Uterus (tissue), 4 donors: ENCODE results near the gene MTRF1L. TPM values are rescaled to one million over a fixed set of nuclear protein-coding genes. Genes with fewer than 3 reads are reported as not detected.
"Not testable (repeated sequence)": the region's sequence is repeated elsewhere in the genome, so short reads cannot be mapped to it uniquely, and the experiment has no call there.

Experiments
- DNase-seq, 2 donors: peaks; one replicate each; pipeline ENCODE4 v3.0.0-alpha.2; 2019 to 2020
- H3K27ac ChIP-seq, 2 donors: fragments of 200-600 bp; sonication (generic); 1 replicate in 1 of 2; 2 replicates in 1 of 2; pipeline ENCODE4 v1.5.1; 2016 to 2018
- H3K27me3 ChIP-seq, 2 donors: fragments of 200-600 bp; sonication (generic); one replicate each; pipeline ENCODE4 v1.5.1; 2018 to 2019; ENCODE audit warnings: control low read depth in 1 of 2
- H3K36me3 ChIP-seq, 2 donors: fragments of 200-600 bp; sonication (generic); one replicate each; pipeline ENCODE4 v1.5.1; 2019; ENCODE audit warnings: control low read depth in 1 of 2
- H3K4me1 ChIP-seq, 2 donors: fragments of 200-600 bp; sonication (generic); one replicate each; pipeline ENCODE4 v1.5.1; 2018 to 2019; ENCODE audit warnings: control low read depth in 1 of 2
- H3K4me3 ChIP-seq, 2 donors: fragments of 200-600 bp; sonication (generic); 1 replicate in 1 of 2; 2 replicates in 1 of 2; pipeline ENCODE4 v1.5.1; 2018 to 2019; ENCODE audit warnings: mild to moderate bottlenecking in 1 of 2
- H3K9me3 ChIP-seq, 2 donors: fragments of 200-600 bp; sonication (generic); one replicate each; pipeline ENCODE4 v1.5.1; 2019; ENCODE audit warnings: control low read depth in 1 of 2
- CTCF ChIP-seq, 4 experiments: fragments of 200-600 bp in 2 of 4; fragments of 450-650 bp in 2 of 4; sonication (generic) in 2 of 4; IDR thresholded peaks; one replicate each; pipeline ENCODE4 v1.5.1; 2016 to 2019; ENCODE audit warnings: antibody characterized with exemption in 4 of 4, mild to moderate bottlenecking in 2 of 4, moderate library complexity in 1 of 4
- POLR2A ChIP-seq, 2 donors: fragments of 450-650 bp; IDR thresholded peaks; one replicate each; pipeline ENCODE4 v1.6.1; 2016; ENCODE audit warnings: antibody characterized with exemption in 2 of 2, mild to moderate bottlenecking in 1 of 2, moderate library complexity in 1 of 2
- intact Hi-C: fragments of 100-400 bp; cut with DNase I; formaldehyde crosslinking; loops from one replicate; pipeline ENCODE4 v1.15.1; 2023; ENCODE audit warnings: low total_unique reads
- total RNA-seq, 4 donors: library from RNA; depleted of rRNA in 3 of 4; stranded (reverse); fragments of >200 nt in 3 of 4; gene quantifications; one replicate each; pipeline versions ENCODE4 v1.1.0 to v1.2.4, GENCODE V29; 2014 to 2023
- donor health status: DM: yes; HTN: yes; CAD: no.

The MTRF1L gene
- total RNA-seq, 4 donors from 2014 or later: 9.5 to 26.4 (median 15.7) TPM

GRCh38 chr6:152975204-152975915, 27.1 kb downstream of the MTRF1L start:
- Histone ChIP-seq H3K36me3 (no peaks in the 10 kb centered on the region), H3K9me3 (no peaks in the 10 kb centered on the region), H3K4me1 (no peaks in the 10 kb centered on the region), H3K4me3 (no peak overlapping the region), H3K27ac (no peak overlapping the region), H3K27me3 (no peaks in the 10 kb centered on the region)
- TF ChIP-seq POLR2A (IDR thresholded peaks at IDR 0.05): no peak
- TF ChIP-seq CTCF (IDR thresholded peaks at IDR 0.05): no peak
- no peak for DNase-seq
- intact Hi-C loops: no loop called here

- Histone ChIP-seq H3K4me3 (no peak overlapping the region), H3K36me3 (no peaks in the 10 kb centered on the region), H3K9me3 (no peaks in the 10 kb centered on the region), H3K27ac (no peak overlapping the region), H3K4me1 (no peaks in the 10 kb centered on the region), H3K27me3 (no peaks in the 10 kb centered on the region)
- no peak for DNase-seq
- TF ChIP-seq POLR2A (IDR thresholded peaks at IDR 0.05) (no peak), CTCF (IDR thresholded peaks at IDR 0.05) (no peak)
- intact Hi-C loops: no loop called here
These were observed 28.6 kb downstream of the MTRF1L start for GRCh38 chr6:152973916-152974315.

GRCh38 chr6:152969688-152970418, 32.7 kb downstream of the MTRF1L start:
- intact Hi-C loops: no loop called here
- no peaks in the 10 kb centered on the region for H3K36me3 ChIP-seq
- no peaks in the 10 kb centered on the region for H3K4me1 ChIP-seq
- H3K9me3 ChIP-seq: no peaks in the 10 kb centered on the region
- no peak overlapping the region for H3K27ac ChIP-seq
- DNase-seq: no peak
- no peak for TF ChIP-seq POLR2A (IDR thresholded peaks at IDR 0.05)
- TF ChIP-seq CTCF (IDR thresholded peaks at IDR 0.05): no peak
- no peak overlapping the region for H3K4me3 ChIP-seq
- H3K27me3 ChIP-seq: no peaks in the 10 kb centered on the region

GRCh38 chr6:152966168-152966894, 36.2 kb downstream of the MTRF1L start:
- H3K4me1 ChIP-seq, intact Hi-C loops, H3K4me3 ChIP-seq, H3K27ac ChIP-seq, DNase-seq, H3K27me3 ChIP-seq, H3K36me3 ChIP-seq, H3K9me3 ChIP-seq: not testable (repeated sequence)

GRCh38 chr6:152959333-152959732, 43.2 kb downstream of the MTRF1L start:
- TF ChIP-seq POLR2A (IDR thresholded peaks at IDR 0.05): no peak
- no peak for TF ChIP-seq CTCF (IDR thresholded peaks at IDR 0.05)
- no peak for DNase-seq
- intact Hi-C loops: no loop called here
- no peaks in the 10 kb centered on the region for H3K36me3 ChIP-seq
- no peaks in the 10 kb centered on the region for H3K4me1 ChIP-seq
- H3K4me3 ChIP-seq: no peak overlapping the region
- H3K27ac ChIP-seq: no peak overlapping the region
- no peaks in the 10 kb centered on the region for H3K27me3 ChIP-seq
- H3K9me3 ChIP-seq: no peaks in the 10 kb centered on the region
